GM18873 (cell line): Measurements from ENCODE around the gene ROBO3.

Experiments used
- ATAC-seq: cut with Tn5 transposase; IDR thresholded peaks from one replicate; pipeline ENCODE4 v1.9.1; 2021; ENCODE audit warnings: mild to moderate bottlenecking, moderate library complexity, moderate number of reproducible peaks; ENCODE audit not compliant: unreplicated experiment, low FRiP score

Gene ROBO3

GRCh38 chr11:124844664-124845079, 20.6 kb upstream of the ROBO3 start:
- ATAC-seq = no peak

DNA sequence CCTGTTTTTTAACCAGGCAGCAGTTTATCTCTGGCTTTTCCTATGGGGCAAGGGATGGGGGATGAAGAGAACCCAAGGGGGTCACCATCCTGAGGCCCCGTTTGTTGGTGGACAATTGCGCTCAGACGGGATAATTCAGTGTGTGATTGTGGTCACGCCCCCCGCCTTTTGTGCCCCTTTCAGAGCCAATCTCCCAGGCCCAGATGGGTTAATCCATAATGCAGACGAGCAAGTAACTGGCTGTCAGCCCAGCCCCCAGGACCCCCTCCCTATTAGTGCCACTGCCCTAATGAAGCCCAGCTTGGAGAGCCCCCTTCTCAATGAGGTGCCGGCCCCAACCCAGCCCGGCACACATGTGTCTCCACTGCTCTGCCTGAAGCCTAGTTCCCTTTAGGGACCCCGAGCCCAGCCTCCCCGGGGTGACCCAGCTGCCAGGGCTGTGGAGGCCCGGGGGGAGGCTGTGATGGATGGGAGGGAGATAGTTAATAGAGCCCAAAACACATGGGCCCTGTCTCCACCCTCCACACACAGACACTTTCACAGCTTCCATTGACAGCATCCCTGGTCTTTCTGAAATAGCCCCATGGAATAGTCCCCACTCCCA, 19.1 kb upstream of the ROBO3 start:
- no peak for ATAC-seq

GRCh38 chr11:124859171-124859570, 6.1 kb upstream of the ROBO3 start:
- no peak for ATAC-seq

DNA sequence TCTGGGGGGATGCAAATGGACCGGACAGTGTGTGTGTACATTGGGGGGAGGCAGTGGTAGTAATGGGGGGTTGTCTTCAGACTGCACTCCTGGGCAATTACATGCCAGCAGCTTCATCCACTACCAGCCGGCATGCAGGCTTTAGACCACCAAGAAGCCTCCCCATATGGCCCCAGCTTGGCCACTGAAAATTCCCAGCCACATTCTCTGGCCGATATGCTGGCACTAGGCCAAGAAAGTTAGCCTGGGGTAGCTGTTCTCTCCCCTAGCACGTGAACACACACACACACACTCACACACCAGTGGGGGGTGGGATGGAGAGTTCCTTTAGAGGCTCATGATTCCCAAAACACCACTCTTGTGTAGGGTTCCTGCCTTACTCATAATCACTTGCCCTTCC, 3.6 kb upstream of the ROBO3 start:
- ATAC-seq = no peak

DNA sequence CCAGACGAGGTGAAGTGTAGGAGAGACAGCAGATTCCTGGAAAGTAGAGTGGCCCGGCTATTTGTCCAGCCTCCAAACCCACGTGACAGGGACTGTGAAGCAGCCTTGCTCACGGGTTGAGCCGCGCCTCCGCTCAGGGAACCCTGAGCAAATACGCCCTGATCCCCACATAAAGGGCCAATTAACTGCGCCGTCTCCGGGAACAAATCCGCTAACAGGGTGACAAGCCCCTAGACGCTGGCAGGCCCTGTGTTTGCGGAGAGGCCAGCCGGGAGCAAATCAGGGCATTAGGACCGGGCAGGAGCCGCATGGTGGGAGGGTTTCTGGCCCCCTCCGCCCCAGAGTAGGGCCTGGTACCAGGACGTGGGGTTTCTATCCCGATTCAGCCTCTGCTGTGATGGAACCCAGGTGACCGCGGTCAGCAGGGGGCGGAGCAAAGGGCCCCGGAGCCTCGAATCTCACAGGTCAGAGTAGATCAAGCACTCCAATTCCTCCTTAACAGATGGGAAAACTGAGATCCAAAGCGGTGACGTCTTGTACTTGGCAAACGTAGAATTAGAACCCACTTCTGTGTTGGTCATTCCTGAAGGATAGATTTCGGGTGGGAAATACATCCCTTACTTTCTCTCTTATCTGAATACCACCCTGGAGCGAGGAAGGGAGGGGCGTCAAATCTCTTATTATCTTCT, 2.0 kb upstream of the ROBO3 start:
- no peak for ATAC-seq

- ATAC-seq = no peak
Measured at GRCh38 chr11:124863826-124864165, 1.4 kb upstream of the ROBO3 start.

DNA sequence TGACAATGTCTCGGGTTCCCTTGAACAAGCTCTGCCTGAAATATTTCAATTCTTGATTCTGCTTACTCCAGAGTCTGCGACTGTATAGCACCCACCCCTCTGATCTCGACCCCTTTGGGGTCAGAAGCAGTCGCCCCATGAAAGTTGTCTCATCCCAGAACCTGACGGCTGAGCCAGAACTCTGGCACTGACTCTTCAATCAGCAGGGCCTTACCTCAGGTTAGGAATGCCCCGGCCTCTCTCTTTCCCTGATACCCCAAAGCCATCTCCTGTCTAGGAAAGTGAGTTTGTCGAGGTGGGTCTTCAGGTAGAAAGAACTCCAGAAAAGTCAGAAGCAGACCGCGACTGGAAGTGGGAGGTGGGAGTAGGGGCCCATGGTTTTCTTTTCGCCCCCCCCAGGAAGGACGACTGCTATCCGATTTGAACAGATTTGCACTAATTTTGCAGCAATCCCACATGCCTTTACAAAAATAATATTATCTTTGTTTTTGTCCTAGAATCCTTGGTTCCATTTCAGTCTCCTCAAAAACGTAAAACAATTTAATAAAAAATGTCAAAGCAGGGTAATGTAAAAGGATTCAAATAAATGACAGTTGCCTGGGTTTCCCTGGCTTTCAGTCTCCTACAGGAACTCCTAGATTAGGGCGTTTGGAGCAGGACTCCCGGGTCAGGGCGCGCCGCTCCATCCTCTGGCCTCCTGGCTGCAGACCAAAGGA, 898 bp upstream of the ROBO3 start:
- no peak for ATAC-seq

DNA sequence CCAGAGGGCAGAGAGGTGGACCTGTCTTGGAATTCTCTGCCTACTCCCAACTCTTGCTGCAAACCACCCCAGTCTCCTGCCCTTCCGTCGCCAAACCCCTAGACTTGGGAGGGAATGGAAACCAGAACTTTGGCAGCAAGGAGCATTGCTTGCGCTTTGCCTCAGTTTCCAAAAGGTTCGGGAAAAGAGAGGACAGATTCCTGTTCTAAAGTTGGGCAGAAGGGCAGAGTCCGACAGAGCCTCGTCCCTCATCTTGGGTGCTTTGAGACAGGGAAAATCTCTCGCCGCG, 396 bp upstream of the ROBO3 start:
- ATAC-seq = no peak

DNA sequence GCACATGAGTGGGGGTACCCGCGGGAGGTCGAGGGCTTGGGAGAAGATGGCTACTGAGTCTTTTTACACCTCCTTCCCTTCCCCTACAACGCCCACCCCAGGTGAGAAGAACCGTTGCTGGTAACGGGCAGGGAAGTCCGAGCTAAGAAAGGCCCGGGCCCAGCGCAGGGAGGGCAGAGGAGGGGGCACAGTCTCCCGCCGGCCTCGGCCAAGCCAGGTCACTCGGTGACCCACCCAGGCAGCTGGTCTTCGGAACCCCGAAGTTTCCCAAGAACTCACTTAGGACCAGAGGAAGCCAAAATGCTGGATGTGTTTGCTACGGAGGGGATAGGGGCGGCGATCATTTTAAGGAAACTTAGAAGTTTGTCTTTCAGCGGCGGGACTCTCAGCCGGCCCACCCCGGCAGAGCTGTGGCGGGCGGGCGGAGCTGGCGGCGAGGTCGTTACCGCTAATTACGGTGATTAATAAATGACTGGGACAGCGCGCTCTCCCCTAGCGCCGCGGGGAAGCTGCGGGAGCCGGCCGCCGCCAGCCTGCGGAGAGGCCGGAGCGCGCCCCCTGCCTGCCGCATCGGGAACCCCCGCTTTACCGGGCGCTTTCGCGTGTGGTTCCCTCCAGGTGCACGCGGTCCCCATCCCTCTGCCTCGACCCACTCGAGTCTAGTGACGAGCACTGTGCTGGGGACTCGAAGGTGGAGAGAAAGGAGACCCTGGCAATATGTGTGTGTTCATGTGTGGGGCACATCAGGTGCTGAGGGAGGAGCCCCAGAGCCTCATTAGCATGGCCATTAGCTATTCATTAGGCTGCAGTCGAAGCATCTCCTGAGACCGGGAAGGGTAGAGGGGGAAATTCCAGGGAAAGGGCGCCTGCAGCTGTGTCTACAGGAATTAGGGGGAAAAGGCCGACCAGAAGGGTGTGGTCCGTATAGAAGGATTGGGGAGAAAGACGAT, 945 bp downstream of the ROBO3 start:
- no peak for ATAC-seq

- ATAC-seq = no peak
Measured at GRCh38 chr11:124867700-124868099, 2.5 kb downstream of the ROBO3 start.

GRCh38 chr11:124868331-124869274, 3.4 kb downstream of the ROBO3 start:
- no peak for ATAC-seq

DNA sequence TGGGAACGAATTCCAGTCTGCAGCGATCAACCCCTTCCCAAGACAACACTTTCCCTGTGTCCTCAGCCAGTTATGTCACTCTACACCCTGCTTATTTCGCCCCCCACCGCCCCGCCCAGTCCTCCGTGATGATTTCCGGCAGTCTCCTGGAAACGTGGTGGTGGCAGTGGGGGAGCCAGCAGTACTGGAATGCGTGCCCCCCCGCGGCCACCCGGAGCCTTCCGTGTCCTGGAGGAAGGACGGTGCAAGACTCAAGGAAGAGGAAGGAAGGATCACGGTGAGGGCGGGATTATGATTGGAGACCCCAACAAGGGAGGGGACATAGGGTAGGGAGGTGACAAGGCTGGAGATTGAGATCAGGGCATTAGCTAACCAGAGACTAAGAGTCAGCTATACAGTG, 4.1 kb downstream of the ROBO3 start:
- no peak for ATAC-seq

- no peak for ATAC-seq
Measured at GRCh38 chr11:124869856-124870387, 4.7 kb downstream of the ROBO3 start.

DNA sequence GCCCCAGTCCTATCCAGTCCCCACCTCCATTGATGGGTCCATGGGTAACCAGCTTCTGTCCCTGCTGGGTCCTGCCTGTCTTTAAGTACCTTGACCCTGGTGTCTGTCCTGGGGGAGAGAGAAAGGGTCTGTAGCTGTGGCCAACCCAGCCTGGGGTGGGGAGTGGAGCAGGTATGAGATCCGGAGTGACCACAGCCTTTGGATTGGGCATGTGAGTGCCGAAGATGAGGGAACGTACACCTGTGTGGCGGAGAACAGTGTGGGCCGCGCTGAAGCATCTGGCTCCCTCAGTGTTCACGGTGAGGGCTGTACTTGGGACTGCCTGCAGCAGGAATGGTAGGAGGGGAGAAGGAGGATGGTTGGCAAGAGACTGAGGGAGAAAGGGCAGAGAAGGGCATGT, 5.2 kb downstream of the ROBO3 start:
- no peak for ATAC-seq

DNA sequence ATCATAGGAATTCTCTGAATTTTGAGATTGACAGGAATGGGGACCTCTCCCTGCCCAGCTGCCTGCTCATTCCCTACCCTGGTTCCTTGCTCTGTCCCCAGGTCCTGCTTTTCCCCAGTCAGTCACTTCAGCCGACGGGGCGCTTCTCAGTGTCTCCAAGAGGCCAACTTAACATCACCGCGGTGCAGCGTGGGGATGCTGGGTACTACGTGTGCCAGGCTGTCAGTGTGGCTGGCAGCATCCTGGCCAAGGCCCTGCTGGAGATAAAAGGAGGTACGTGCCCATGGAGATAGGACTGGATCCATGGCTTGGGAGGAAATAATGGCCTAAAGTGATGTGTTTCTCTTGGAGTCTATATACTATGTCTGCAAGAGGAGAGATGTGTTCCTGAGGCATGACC, 7.0 kb downstream of the ROBO3 start:
- no peak for ATAC-seq

DNA sequence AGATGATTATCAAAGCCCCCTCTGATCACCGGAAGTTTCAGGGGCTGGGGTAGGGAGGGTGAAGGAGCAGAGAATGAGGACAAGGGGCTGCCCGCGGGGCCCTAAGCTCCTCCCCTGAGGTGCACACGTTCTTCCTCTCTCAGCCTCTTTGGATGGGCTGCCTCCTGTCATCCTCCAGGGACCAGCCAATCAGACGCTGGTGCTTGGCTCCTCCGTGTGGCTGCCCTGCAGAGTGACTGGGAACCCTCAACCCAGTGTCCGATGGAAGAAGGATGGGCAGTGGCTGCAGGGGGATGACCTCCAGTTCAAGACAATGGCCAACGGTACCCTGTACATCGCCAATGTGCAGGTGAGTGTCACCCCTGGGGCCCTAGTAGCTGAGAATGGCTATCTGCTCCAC, 7.5 kb downstream of the ROBO3 start:
- no peak for ATAC-seq

GRCh38 chr11:124873951-124874350, 8.7 kb downstream of the ROBO3 start:
- ATAC-seq = no peak

DNA sequence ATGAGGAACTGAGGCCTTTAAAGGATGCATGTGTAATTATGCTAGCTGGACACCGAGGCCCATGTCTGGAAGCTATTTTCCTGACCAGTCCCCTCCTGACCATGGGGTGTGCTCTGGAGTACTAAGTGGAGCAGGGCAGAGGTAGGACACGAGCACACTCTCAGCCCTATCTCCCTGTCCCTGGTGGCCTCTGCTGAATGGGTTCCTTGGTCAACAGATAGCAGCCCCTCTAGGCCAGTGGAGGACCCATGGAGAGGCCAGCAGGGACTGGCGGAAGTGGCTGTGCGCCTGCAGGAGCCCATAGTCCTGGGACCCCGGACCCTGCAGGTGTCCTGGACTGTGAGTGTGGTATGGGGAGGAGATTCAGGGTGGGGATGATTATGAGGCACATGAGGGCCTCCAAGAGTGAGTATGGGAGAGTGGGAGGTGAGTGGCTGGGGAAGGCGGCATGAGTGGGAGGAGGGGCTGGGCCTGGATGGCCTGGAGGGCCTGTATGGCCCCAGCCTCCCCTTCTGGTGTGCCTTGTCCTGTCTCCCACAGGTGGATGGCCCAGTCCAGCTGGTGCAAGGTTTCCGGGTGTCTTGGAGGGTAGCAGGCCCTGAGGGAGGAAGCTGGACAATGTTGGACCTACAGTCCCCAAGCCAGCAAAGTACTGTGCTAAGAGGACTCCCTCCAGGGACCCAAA, 9.5 kb downstream of the ROBO3 start:
- no peak for ATAC-seq

DNA sequence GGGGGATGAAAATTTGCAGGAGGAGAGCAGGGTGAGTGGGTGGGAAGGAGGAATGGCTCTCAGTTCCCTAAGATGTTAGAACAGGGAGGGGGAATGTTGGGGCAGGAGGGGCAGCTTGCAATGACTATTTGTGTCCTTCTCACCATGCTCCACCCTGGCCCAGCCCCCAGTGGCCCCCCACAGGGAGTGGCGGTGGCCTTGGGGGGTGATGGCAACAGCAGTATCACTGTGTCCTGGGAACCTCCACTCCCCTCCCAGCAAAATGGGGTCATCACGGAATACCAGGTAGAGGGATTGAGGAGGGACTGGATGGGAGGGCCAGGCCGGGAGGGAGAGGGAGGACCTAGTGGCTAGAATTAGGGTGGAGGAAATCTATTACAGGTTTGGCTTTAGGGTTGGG, 10.2 kb downstream of the ROBO3 start:
- ATAC-seq = no peak
